H1 (cell line): ENCODE results near the gene ENPP3. TPM values are rescaled to one million over a fixed set of nuclear protein-coding genes. Genes with fewer than 3 reads are reported as not detected.

Experiments
- CBX5 ChIP-seq: fragments of 300-800, 300-1000 bp; sonication (generic); IDR thresholded peaks from 2 replicates; pipeline ENCODE4 v1.7.1; 2016; ENCODE audit warnings: antibody characterized with exemption, low read length, low read depth
- GTF2F1 ChIP-seq: IDR thresholded peaks from 2 replicates; pipeline ENCODE4 v1.6.1; 2012; ENCODE audit warnings: low read depth, low read length, improper control_type of control experiment, borderline replicate concordance
- HDAC2 ChIP-seq, 2 experiments: fragments of 300-600 bp in 1 of 2; sonication (generic) in 1 of 2; IDR thresholded peaks; 2 replicates each; pipeline ENCODE4 v1.6.1; 2011 to 2012; ENCODE audit warnings: low read depth in 2 of 2, low read length in 2 of 2, mild to moderate bottlenecking in 2 of 2, moderate library complexity in 2 of 2, borderline replicate concordance in 1 of 2, inconsistent platforms in 1 of 2
- MAFK ChIP-seq: IDR thresholded peaks from 2 replicates; pipeline ENCODE4 v1.6.1; 2012; ENCODE audit warnings: low read depth, mild to moderate bottlenecking, improper control_type of control experiment, low read length
- RBBP5 ChIP-seq: IDR thresholded peaks from 2 replicates; pipeline ENCODE4 v1.7.1; 2012; ENCODE audit warnings: low read depth, mild to moderate bottlenecking, inconsistent platforms, low read length, moderate library complexity, borderline replicate concordance
- polyA plus RNA-seq, 7 experiments: library from polyadenylated mRNA; depleted of rRNA in 3 of 7; stranded (reverse) in 5 of 7; unstranded in 2 of 7; fragments of >200 nt in 5 of 7; fragments of 200-250 nt in 2 of 7; gene quantifications; 1 replicate in 5 of 7; 2 replicates in 1 of 7; 4 replicates in 1 of 7; pipeline versions ENCODE4 v1.2.1 to v1.2.3, GENCODE V29; 2011 to 2013; ENCODE audit warnings: missing spikeins in 2 of 7, mixed read lengths in 2 of 7
- total RNA-seq: library from RNA; stranded (reverse); fragmentation: NEBNext Ultra II Directional; extraction: Animal tissue kit (Norgen Biotek cat#: 25700); gene quantifications from 2 replicates; pipeline ENCODE4 v1.2.1, GENCODE V29; 2021
- TF ChIP-seq, protein P1 (sequence below): fragments of 300-600 bp; sonication (generic); IDR thresholded peaks from 2 replicates; pipeline ENCODE4 v1.7.1; 2012; ENCODE audit warnings: low read length, moderate library complexity, mild to moderate bottlenecking, inconsistent platforms; ENCODE audit not compliant: insufficient replicate concordance

The ENPP3 gene
- total and polyA plus RNA-seq, 2 of the 8 experiments (the other 6 are each of a cell fraction or from before 2014, with no cell fraction given), result 0.11 TPM; not detected in 1

- TF ChIP-seq, protein P1, sequence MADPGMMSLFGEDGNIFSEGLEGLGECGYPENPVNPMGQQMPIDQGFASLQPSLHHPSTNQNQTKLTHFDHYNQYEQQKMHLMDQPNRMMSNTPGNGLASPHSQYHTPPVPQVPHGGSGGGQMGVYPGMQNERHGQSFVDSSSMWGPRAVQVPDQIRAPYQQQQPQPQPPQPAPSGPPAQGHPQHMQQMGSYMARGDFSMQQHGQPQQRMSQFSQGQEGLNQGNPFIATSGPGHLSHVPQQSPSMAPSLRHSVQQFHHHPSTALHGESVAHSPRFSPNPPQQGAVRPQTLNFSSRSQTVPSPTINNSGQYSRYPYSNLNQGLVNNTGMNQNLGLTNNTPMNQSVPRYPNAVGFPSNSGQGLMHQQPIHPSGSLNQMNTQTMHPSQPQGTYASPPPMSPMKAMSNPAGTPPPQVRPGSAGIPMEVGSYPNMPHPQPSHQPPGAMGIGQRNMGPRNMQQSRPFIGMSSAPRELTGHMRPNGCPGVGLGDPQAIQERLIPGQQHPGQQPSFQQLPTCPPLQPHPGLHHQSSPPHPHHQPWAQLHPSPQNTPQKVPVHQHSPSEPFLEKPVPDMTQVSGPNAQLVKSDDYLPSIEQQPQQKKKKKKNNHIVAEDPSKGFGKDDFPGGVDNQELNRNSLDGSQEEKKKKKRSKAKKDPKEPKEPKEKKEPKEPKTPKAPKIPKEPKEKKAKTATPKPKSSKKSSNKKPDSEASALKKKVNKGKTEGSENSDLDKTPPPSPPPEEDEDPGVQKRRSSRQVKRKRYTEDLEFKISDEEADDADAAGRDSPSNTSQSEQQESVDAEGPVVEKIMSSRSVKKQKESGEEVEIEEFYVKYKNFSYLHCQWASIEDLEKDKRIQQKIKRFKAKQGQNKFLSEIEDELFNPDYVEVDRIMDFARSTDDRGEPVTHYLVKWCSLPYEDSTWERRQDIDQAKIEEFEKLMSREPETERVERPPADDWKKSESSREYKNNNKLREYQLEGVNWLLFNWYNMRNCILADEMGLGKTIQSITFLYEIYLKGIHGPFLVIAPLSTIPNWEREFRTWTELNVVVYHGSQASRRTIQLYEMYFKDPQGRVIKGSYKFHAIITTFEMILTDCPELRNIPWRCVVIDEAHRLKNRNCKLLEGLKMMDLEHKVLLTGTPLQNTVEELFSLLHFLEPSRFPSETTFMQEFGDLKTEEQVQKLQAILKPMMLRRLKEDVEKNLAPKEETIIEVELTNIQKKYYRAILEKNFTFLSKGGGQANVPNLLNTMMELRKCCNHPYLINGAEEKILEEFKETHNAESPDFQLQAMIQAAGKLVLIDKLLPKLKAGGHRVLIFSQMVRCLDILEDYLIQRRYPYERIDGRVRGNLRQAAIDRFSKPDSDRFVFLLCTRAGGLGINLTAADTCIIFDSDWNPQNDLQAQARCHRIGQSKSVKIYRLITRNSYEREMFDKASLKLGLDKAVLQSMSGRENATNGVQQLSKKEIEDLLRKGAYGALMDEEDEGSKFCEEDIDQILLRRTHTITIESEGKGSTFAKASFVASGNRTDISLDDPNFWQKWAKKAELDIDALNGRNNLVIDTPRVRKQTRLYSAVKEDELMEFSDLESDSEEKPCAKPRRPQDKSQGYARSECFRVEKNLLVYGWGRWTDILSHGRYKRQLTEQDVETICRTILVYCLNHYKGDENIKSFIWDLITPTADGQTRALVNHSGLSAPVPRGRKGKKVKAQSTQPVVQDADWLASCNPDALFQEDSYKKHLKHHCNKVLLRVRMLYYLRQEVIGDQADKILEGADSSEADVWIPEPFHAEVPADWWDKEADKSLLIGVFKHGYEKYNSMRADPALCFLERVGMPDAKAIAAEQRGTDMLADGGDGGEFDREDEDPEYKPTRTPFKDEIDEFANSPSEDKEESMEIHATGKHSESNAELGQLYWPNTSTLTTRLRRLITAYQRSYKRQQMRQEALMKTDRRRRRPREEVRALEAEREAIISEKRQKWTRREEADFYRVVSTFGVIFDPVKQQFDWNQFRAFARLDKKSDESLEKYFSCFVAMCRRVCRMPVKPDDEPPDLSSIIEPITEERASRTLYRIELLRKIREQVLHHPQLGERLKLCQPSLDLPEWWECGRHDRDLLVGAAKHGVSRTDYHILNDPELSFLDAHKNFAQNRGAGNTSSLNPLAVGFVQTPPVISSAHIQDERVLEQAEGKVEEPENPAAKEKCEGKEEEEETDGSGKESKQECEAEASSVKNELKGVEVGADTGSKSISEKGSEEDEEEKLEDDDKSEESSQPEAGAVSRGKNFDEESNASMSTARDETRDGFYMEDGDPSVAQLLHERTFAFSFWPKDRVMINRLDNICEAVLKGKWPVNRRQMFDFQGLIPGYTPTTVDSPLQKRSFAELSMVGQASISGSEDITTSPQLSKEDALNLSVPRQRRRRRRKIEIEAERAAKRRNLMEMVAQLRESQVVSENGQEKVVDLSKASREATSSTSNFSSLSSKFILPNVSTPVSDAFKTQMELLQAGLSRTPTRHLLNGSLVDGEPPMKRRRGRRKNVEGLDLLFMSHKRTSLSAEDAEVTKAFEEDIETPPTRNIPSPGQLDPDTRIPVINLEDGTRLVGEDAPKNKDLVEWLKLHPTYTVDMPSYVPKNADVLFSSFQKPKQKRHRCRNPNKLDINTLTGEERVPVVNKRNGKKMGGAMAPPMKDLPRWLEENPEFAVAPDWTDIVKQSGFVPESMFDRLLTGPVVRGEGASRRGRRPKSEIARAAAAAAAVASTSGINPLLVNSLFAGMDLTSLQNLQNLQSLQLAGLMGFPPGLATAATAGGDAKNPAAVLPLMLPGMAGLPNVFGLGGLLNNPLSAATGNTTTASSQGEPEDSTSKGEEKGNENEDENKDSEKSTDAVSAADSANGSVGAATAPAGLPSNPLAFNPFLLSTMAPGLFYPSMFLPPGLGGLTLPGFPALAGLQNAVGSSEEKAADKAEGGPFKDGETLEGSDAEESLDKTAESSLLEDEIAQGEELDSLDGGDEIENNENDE, result no peak
- no peak for TF ChIP-seq RBBP5
- no peak for TF ChIP-seq HDAC2 (IDR thresholded peaks at IDR 0.05; ENCODE audit: borderline replicate concordance in 1 of 2, low read depth in 2 of 2, low read length in 2 of 2)
- no peak for TF ChIP-seq GTF2F1
- no peak for TF ChIP-seq CBX5
- TF ChIP-seq MAFK, result no peak
Measured at GRCh38 chr6:131730264-131730663, 93.2 kb downstream of the ENPP3 start (continued).
